ENCODE measurements around the gene AGTRAP.

The AGTRAP gene

GRCh38 chr1:11736746-11737639 is 1.1 kb downstream of the AGTRAP start:
- peak; percentile 74 for DNase-seq

DNA sequence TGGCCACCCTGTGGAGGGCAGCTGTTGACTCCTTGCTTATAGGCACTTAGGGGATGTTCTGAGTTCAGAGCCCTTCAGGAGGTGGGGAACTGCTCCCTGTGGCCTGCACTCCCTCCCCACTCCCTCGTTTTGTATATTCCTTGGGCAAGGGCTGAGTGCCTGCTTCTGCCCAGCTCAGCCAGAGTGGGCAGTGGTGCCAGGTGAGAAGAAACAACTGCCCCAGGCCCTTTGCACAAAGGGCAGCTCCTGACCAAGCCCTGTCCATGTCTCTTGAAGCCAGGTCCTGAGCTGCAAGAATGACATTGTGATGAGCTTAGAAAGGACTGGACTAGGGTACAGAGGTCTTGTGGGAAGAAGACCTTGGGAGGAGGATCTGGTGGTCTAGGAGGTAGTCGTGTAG is 2.2 kb downstream of the AGTRAP start:
- DNase-seq = no peak

DNA sequence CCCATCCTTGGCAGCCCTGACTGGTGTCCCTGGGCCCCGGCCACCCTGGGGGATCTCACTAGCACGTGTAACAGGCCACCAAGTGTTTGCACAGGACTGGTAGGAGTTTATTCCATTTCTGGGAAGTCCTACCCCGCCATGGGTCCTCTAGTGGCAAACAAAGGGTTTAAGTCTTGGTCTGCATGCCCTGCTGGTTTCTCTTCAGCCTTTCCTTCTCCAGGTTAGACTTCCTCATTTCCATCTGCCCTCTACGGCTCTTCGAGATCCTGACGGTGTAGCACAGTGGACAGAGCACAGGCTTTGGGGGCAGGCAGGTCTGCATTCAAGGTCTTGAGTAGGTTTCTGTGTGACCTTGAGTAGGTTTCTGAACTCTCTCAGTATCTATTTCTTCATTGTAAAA is 2.8 kb downstream of the AGTRAP start:
- DNase-seq = no peak

- no peak for DNase-seq
Measured at GRCh38 chr1:11740258-11741192, 4.6 kb downstream of the AGTRAP start.

- no peak for DNase-seq
Measured at GRCh38 chr1:11741482-11741881, 5.5 kb downstream of the AGTRAP start.

DNA sequence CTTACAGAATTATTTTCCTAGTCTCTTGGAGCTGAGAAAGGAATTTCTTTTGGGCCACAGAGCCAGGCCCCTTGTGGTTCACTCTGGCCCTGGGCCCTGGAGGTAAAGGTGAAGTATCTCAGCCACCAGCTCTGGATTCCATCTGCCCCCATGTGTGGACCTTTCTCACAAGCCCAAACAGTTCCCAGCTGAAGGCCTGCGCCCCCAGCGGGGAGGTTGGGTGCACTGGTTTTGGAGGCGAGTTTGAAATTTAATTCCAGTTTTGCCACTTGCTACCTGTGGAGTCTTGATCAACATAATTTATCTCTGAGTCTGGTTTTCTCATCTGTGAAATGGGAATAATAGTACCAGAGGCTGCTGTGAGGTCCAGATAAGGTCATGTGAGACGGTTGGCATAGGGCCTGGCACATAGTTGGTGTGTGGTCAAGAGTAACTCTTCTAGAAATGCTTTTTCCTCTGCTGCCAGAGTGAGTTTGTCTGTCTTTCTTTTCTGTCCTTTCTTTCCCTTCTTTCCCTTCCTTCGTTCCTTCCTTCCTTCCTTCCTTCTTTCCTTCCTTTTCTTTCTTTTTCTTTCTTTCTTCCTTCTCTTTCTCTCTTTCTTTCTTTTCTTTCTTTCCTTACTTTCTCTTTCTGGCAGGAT is 6.1 kb downstream of the AGTRAP start:
- DNase-seq = peak; percentile 60

DNA sequence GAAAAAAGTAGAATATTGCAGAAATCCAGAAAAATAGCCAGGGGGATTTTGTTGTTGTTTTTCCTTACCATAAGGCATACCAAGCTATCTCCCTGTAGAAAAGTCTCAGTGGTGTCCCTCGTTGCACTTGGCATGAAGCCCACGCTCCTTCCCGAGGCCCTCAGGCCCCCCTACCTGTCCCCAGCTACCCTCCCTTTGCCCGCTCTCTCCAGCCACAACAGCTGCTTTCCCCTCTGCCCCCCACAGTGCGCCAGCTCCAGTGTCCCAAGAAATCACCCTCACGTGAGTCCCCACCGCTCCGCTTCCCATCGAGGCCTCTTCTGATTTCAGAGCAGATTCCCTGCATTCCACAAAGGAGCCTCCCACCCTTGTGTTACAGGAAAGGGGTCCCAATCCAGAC is 8.4 kb downstream of the AGTRAP start:
- no peak for DNase-seq

DNA sequence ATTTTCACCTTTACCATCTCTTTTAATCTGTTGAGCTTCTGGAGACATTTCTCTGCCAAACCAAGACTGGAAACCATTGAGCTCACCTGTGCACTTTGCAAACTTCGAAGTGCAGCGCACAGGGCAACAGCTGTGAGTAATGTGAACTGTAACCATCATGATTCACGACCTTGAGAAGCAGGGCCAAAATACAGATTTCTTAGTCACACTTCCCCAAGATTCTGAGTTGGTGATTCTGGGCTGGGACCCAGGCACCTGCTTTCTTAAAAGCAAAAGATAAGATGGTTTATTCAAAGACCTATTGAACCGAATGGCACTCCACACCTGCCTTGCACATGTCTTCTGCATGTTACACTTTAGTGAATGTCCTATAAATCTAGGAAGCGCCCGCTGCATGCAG is 10.2 kb downstream of the AGTRAP start:
- no peak for DNase-seq

- peak; percentile 51 for DNase-seq
Measured at GRCh38 chr1:11746795-11747487, 11.0 kb downstream of the AGTRAP start.

- peak; percentile 50 for DNase-seq
Measured at GRCh38 chr1:11748294-11749202, 12.6 kb downstream of the AGTRAP start.

DNA sequence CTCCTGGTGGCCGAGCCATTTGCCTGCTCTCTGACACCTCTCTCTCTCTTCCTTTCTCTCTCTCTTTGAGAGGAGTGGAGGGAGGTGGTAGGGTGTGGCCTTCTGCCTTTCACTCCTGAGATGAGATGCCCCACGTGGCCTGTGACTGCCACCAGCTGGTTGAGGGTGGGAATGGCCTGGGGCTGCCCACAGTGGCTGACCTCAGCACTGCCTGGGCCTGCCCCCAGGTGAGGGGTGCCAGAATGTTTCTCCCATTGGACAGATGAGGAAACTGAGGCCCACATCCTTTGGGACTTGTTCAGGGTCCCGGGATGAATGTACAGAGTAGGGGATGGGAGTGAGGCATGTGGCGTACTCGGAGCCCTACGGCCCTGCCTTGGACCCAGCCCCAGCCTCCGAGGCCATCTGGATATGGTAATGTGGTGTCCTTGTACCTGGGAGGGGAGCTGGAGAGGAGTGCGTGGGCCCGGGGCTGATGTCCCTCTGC is 13.3 kb downstream of the AGTRAP start:
- DNase-seq = peak; percentile 76

DNA sequence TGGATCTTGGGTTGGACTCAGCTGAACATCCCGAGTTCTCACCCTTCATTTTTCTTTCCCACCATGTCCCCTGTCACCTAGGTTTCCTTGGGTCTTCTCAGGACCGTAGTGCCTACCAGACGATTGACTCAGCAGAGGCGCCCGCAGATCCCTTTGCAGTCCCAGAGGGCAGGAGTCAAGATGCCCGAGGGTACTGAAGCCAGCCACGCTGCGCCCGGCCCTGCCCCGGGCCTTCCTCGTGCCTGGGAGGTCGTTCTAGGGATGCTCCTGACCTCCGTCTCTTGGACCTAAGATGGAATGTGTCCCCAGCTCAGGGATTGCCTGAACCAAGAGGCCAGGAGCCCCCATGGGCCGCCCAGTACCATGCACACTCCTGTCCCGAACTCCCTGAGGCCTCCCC is 14.1 kb downstream of the AGTRAP start:
- peak; percentile 41 for DNase-seq

DNA sequence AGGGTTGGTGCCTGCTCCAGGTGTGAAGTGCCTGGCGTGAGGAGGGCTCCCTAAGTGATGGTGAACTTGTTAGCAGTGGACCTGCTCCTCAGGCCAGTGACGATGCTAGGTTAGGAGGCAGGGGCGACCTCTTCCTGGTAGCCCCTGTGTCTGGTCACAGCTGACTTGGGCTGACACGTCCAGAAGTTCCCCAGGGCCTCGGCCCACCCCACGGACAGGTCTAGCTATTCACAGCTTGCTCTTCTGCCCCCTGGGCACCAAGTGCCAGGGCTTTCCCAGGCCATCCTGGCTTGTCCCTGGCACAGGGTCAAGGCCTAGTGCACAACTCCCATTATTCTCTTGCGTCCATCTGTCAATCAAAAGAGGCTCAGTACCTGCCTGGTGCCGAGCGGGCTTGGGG is 15.2 kb downstream of the AGTRAP start:
- peak; percentile 40 for DNase-seq

GRCh38 chr1:11752359-11753088 is 16.6 kb downstream of the AGTRAP start:
- peak; percentile 87 for DNase-seq

DNA sequence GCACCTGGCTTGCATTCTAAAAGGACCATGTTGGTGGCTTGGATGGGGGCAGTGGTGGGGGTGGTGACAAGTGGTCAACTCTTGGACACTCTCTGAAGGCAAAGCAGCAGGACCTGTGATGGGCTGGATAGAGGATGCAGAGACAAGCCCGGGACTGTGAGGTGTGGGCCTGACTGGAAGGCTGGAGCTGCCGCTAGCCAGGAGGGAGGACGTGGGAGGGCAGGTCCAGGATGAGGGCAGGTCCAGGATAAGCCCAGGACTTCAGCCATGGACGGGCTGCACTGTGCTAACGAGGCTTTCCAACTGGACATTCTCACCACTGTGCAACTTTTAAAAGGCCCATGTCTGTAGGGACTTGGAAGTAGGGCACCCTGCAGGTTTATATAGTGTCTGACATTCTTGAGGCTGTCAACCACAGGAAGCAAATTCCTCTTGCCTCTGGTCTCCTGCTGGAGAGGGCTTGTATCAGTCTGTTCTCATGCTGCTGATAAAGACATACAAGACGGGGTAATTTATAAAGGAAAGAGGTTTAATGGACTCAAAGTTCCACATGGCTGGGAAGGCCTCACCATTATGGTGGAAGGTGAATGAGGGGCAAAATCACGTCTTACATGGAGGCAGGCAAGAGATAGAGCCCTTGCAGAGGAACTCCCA is 17.7 kb downstream of the AGTRAP start:
- DNase-seq = peak; percentile 66

DNA sequence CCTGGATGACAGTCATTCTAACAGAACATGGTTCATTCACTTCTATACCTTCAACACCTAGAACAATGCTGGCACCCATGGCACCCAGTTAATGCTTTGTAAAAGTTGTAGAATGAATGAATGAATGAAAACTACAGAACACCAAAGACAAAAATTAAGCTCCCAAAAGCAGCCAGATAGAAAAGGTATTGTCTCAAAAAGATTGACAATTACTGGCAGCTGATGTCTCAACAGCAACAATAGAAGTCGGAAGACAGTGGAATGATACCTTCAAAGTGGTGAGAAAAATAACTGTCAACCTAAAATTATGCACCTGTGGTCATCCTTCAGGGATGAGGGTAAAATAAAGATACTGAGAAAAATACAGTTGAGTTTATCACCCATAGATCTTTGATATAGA is 21.1 kb downstream of the AGTRAP start:
- no peak for DNase-seq

DNA sequence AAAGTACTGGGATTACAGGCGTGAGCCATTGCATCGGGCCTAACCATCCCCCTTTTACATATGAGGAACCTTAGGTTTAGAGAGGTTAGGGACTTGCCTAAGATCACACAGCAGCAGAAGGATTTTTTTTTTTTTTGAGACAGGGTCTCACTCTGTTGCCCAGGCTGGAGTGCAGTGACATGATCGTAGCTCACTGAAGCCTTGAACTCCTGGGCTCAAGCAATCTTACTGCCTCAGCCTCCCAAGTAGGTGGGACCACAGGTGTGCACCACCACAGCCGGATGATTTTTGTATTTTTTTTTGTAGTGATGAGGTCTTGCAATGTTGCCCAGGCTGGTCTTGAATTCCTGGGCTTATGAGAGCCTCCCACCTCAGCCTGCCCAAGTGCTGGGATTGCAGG is 23.9 kb downstream of the AGTRAP start:
- DNase-seq = no peak

DNA sequence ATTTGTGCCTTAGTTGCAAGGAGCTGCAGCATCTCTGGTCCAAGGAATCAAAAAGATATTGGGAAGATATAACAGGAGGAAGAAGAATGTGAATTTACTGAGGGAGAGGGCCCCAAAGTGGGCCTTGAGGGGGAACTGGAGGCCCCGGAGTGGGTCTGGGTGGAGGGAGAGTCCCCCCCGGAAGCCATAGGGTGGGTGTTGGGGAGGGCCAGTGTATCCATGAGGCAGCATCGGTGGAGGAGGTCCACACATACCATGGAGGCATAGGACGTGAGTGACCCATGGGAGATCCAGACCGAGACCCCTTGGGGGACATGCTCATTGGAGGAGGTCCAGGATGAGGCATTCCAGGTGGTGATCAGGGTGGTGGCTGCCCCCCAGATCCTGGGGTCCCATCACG is 25.3 kb downstream of the AGTRAP start:
- DNase-seq = no peak

GRCh38 chr1:11761988-11762406 is 26.1 kb downstream of the AGTRAP start, which contains the start of gene C1orf167:
Gene C1orf167, plus strand, starts transcription at chr1:11762193. Its CDS starts 2,208 bp downstream, at chr1:11764401.
- DNase-seq = no peak

- DNase-seq = no peak
Measured at GRCh38 chr1:11764115-11764514, 28.2 kb downstream of the AGTRAP start.

Data from islet precursor cell (in vitro differentiated cells).